GM19035 (cell line): ENCODE measurements around the gene SLAMF7.

Source experiments
- ATAC-seq: cut with Tn5 transposase; IDR thresholded peaks from one replicate; pipeline ENCODE4 v1.9.1; 2021; ENCODE audit not compliant: unreplicated experiment

The SLAMF7 gene

DNA sequence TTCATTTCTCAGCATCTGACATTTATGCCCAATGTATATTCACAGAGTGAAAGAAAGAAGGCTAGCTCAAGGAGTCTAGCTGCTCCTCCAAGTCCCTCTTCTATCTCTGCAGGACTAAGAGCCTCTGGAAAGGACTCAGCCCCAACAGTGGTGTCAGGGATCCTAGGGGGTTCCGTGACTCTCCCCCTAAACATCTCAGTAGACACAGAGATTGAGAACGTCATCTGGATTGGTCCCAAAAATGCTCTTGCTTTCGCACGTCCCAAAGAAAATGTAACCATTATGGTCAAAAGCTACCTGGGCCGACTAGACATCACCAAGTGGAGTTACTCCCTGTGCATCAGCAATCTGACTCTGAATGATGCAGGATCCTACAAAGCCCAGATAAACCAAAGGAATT is 60.6 kb downstream of the SLAMF7 start:
- no peak for ATAC-seq

DNA sequence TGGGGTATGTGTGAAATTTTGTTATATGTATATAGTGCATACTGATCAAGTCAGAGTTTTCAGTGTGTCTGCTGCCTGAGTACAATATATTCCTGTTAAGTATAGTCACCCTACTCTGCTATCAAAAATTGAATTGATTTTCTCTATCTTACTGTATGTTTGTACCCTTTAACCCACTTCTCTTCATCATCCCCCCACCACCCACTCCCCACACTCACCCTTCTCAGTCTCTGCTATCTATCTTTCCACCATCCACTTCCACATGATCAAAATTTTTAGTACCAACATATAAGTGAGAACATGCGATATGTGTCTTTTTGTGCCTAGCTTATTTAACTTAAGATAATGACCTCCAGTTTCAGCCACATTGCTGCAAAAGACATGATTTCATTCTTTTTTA is 61.1 kb downstream of the SLAMF7 start:
- no peak for ATAC-seq

DNA sequence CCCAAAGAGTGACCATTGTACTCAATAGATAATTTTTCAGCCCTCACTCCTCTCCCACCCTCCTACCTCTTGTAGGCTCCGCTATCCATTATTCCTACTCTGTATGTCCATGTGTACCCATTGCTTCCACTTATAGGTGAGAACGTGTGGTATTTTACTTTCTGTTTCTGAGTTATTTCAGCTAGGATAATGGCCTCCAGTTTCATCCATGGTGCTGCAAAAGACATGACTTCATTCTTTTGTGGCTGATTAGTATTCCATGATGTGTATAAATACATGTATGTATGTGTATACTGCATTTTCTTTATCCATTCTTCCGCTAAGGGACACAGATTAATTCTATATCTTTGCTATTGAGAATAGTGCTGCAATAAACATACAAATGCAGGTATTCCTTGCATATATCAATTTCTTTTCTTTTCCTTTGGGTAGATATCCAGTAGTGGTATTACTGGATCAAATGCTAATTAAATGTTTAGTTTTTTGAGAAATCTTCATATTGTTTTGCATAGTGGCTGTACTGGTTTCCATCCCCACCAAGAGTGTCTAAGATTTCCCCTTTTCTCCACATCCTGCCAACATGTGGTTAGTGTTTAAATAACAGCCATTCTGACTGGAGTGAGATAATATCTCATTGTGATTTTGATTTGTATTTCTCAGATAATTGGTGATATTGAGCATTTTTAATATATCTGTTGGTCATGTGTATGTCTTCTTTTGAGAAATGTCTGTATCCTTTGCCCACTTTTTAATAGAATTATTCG is 61.8 kb downstream of the SLAMF7 start:
- no peak for ATAC-seq

DNA sequence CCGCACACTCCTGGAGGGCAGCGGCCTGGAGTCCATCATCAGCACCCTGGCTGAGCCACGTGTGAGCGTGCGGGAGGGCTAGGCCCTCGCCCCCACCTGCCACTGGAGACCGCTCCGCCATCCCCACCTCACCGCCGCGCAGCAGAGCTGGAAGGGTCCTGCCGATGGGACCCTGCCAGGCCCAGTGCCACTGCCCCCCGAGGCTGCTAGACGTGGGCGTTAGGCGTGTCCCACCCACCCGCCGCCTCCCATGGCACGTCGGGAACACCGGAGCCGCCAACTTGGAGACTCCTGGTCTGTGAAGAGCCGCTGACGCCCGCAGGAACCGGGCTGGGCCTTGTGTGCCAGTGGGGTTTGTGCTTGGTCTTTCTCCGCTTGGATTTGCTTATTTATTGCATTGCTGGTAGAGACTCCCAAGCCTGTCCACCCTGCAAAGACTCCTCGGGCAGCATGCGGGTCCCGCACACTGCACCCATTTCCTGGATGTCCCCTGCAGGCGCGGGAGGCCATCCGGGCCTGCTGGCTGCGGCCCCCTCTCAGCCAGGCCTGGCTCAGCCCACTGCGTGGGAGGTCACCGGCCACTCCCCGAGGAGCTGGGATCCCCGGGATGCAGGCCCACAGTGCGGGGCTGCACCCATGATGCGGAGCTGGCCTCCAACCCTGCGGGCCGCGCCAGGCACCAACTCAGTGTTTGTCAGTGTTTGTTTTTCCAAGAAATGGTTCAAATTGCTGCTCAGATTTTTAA is 63.0 kb downstream of the SLAMF7 start:
- ATAC-seq, result no peak
